PC-3 (cell line): Measurements from ENCODE around the gene TPSG1.

ENCODE experiments used
- EZH2 ChIP-seq: fragments of 300-600 bp; sonication (generic); IDR thresholded peaks from one replicate; pipeline ENCODE4 v1.6.1; 2017; ENCODE audit warnings: antibody characterized with exemption, mild to moderate bottlenecking, low read length; ENCODE audit not compliant: unreplicated experiment
- EZH2phosphoT487 ChIP-seq: fragments of 300-600 bp; sonication (generic); IDR thresholded peaks from 2 replicates; pipeline ENCODE4 v1.6.1; 2018; ENCODE audit warnings: mild to moderate bottlenecking, antibody characterized with exemption, low read length, borderline replicate concordance
- TF ChIP-seq, protein P1 (sequence below): fragments of 300-600 bp; sonication (generic); conservative IDR thresholded peaks from 2 replicates; pipeline ENCODE4 v1.5.1; 2017; ENCODE audit warnings: antibody characterized with exemption, low read depth, mild to moderate bottlenecking, low read length

DNA sequence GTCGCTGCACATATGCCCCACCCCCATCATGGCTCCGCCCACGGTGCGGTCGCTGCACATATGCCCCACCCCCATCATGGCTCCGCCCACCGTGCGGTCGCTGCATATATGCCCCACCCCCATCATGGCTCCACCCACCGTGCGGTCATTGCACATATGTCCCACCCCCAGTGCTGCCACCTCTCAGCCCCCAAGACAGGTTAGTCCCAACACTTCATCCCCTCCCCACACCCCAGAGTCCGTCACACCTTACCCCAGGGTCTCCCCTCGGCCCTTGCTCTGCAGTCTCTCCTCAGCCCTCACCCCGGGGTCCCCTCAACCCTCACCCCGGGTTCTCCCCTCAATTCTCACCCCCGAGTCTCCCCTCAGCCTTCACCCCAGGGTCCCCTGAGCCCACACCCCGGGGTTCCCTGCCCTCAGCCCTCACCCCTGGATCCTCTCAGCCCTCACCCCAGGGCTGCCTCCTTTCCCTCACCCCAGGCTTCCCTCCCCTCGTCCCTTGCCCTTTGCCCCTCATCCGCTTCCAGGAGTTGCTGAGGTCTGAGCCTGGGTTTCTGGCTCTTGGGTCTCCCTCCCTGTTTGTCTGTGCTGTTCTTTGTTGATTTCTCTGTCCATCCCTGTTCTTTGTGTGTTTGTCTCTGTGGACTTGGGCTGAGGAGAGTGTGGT lies 25.6 kb downstream of the TPSG1 start:
- TF ChIP-seq, protein P1, sequence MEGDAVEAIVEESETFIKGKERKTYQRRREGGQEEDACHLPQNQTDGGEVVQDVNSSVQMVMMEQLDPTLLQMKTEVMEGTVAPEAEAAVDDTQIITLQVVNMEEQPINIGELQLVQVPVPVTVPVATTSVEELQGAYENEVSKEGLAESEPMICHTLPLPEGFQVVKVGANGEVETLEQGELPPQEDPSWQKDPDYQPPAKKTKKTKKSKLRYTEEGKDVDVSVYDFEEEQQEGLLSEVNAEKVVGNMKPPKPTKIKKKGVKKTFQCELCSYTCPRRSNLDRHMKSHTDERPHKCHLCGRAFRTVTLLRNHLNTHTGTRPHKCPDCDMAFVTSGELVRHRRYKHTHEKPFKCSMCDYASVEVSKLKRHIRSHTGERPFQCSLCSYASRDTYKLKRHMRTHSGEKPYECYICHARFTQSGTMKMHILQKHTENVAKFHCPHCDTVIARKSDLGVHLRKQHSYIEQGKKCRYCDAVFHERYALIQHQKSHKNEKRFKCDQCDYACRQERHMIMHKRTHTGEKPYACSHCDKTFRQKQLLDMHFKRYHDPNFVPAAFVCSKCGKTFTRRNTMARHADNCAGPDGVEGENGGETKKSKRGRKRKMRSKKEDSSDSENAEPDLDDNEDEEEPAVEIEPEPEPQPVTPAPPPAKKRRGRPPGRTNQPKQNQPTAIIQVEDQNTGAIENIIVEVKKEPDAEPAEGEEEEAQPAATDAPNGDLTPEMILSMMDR, result no peak
- no peak for TF ChIP-seq EZH2
- no peak for TF ChIP-seq EZH2phosphoT487
